Fibroblast of lung (primary cell): ENCODE results near the gene JAZF1. TPM values are rescaled to one million over a fixed set of nuclear protein-coding genes. Genes with fewer than 3 reads are reported as not detected.

Source experiments
- DNase-seq, 2 donors: peaks; one replicate each; pipeline versions ENCODE4 v3.0.0 to v3.0.0-alpha.2; 2010; ENCODE audit warnings: low read depth in 2 of 2
- H2AFZ ChIP-seq: 2 replicates; pipeline ENCODE4 v1.5.1; 2012; ENCODE audit warnings: low read length, control low read depth, inconsistent platforms
- H3K27ac ChIP-seq: 2 replicates; pipeline ENCODE4 v1.5.1; 2011; ENCODE audit warnings: low read length, control low read depth; ENCODE audit not compliant: insufficient read depth
- H3K27me3 ChIP-seq: 2 replicates; pipeline ENCODE4 v1.5.1; 2011; ENCODE audit warnings: mild to moderate bottlenecking, low read length; ENCODE audit not compliant: control insufficient read depth, insufficient read depth
- H3K36me3 ChIP-seq: 2 replicates; pipeline ENCODE4 v1.5.1; 2011; ENCODE audit warnings: low read length; ENCODE audit not compliant: control insufficient read depth, insufficient read depth
- H3K4me1 ChIP-seq: 2 replicates; pipeline ENCODE4 v1.5.1; 2011; ENCODE audit warnings: low read length; ENCODE audit not compliant: control insufficient read depth, insufficient read depth; ENCODE audit errors: extremely low read depth
- H3K4me2 ChIP-seq: 2 replicates; pipeline ENCODE4 v1.5.1; 2011; ENCODE audit warnings: low read length, control low read depth; ENCODE audit not compliant: insufficient read depth; ENCODE audit errors: extremely low read depth
- H3K4me3 ChIP-seq, 4 experiments: fragments of 200-600 bp in 1 of 4; sonication (generic) in 1 of 4; replicated peaks in 1 of 4; 2 replicates each; pipeline ENCODE4 v1.5.1; 2011 to 2016; ENCODE audit warnings: low read length in 4 of 4, low read depth in 3 of 4, mild to moderate bottlenecking in 3 of 4, control low read depth in 2 of 4, inconsistent platforms in 1 of 4, mixed read lengths in 1 of 4; ENCODE audit not compliant: insufficient read depth in 1 of 4; ENCODE audit errors: control extremely low read depth in 1 of 4
- H3K79me2 ChIP-seq: 2 replicates; pipeline ENCODE4 v1.5.1; 2012; ENCODE audit warnings: mild to moderate bottlenecking, low read length, inconsistent platforms; ENCODE audit not compliant: control insufficient read depth, insufficient read depth
- H3K9ac ChIP-seq: 2 replicates; pipeline ENCODE4 v1.5.1; 2011; ENCODE audit warnings: mild to moderate bottlenecking, low read length, control low read depth; ENCODE audit not compliant: insufficient read depth
- H3K9me3 ChIP-seq: 2 replicates; pipeline ENCODE4 v1.5.1; 2012; ENCODE audit warnings: low read depth, low read length; ENCODE audit not compliant: control insufficient read depth, insufficient read depth
- H4K20me1 ChIP-seq: 2 replicates; pipeline ENCODE4 v1.5.1; 2011; ENCODE audit warnings: low read length; ENCODE audit not compliant: control insufficient read depth, insufficient read depth; ENCODE audit errors: extremely low read depth
- EZH2 ChIP-seq: IDR thresholded peaks from 2 replicates; pipeline ENCODE4 v1.5.1; 2012; ENCODE audit warnings: low read length, control low read depth, mild to moderate bottlenecking; ENCODE audit errors: missing control alignments
- polyA plus RNA-seq, 2 donors: library from polyadenylated mRNA; depleted of rRNA in 1 of 2; stranded (reverse) in 1 of 2; unstranded in 1 of 2; fragments of >200 nt; gene quantifications; 2 replicates each; pipeline ENCODE4 v1.2.1, GENCODE V29; 2011 to 2012; ENCODE audit warnings: missing spikeins in 1 of 2
- total RNA-seq: library from RNA; depleted of rRNA; stranded (reverse); fragments of >200 nt; gene quantifications from 2 replicates; pipeline ENCODE4 v1.2.1, GENCODE V29; 2014
- TF ChIP-seq, protein P1 (sequence below), 2 donors: IDR thresholded peaks in 1 of 2; conservative IDR thresholded peaks in 1 of 2; 1 replicate in 1 of 2; 2 replicates in 1 of 2; pipeline ENCODE4 v1.5.1; 2011 to 2012; ENCODE audit warnings: low read length in 2 of 2, control low read depth in 1 of 2, inconsistent platforms in 1 of 2, low read depth in 1 of 2, mild to moderate bottlenecking in 1 of 2

The JAZF1 gene
- total and polyA plus RNA-seq, 2 donors (not counting 1 experiment from before 2014, with no cell fraction given), result 9.1 to 9.3 TPM

GRCh38 chr7:28149291-28150101 lies 31.1 kb downstream of the JAZF1 start:
- H3K4me3 ChIP-seq, result no peak overlapping the region
- H3K79me2 ChIP-seq, result no peaks in the 10 kb centered on the region
- H3K27ac ChIP-seq, result no peak overlapping the region
- H4K20me1 ChIP-seq, result no peaks in the 10 kb centered on the region
- H3K4me1 ChIP-seq, result no peaks in the 10 kb centered on the region
- TF ChIP-seq, protein P1, sequence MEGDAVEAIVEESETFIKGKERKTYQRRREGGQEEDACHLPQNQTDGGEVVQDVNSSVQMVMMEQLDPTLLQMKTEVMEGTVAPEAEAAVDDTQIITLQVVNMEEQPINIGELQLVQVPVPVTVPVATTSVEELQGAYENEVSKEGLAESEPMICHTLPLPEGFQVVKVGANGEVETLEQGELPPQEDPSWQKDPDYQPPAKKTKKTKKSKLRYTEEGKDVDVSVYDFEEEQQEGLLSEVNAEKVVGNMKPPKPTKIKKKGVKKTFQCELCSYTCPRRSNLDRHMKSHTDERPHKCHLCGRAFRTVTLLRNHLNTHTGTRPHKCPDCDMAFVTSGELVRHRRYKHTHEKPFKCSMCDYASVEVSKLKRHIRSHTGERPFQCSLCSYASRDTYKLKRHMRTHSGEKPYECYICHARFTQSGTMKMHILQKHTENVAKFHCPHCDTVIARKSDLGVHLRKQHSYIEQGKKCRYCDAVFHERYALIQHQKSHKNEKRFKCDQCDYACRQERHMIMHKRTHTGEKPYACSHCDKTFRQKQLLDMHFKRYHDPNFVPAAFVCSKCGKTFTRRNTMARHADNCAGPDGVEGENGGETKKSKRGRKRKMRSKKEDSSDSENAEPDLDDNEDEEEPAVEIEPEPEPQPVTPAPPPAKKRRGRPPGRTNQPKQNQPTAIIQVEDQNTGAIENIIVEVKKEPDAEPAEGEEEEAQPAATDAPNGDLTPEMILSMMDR (conservative IDR thresholded peaks at IDR 0.05 in 1 of 2, IDR thresholded peaks at IDR 0.05 in 1 of 2; ENCODE audit: low read depth in 1 of 2, low read length in 2 of 2), result no peak
- TF ChIP-seq EZH2, result no peak
- no peak overlapping the region for H3K9ac ChIP-seq
- no peak overlapping the region for H3K4me2 ChIP-seq
- no peak for DNase-seq
- H3K27me3 ChIP-seq, result no peaks in the 10 kb centered on the region
- no peaks in the 10 kb centered on the region for H3K9me3 ChIP-seq
- no peaks in the 10 kb centered on the region for H3K36me3 ChIP-seq
- no peak overlapping the region for H2AFZ ChIP-seq

- no peak overlapping the region for H3K4me3 ChIP-seq
- no peaks in the 10 kb centered on the region for H3K4me1 ChIP-seq
- no peaks in the 10 kb centered on the region for H3K9me3 ChIP-seq
- no peaks in the 10 kb centered on the region for H3K27me3 ChIP-seq
- H2AFZ ChIP-seq, result no peak overlapping the region
- TF ChIP-seq EZH2, result no peak
- TF ChIP-seq, protein P1 (conservative IDR thresholded peaks at IDR 0.05 in 1 of 2, IDR thresholded peaks at IDR 0.05 in 1 of 2; ENCODE audit: low read depth in 1 of 2, low read length in 2 of 2), result no peak
- H3K36me3 ChIP-seq, result no peaks in the 10 kb centered on the region
- DNase-seq, result no peak
- no peaks in the 10 kb centered on the region for H4K20me1 ChIP-seq
- H3K27ac ChIP-seq, result no peak overlapping the region
- H3K79me2 ChIP-seq, result no peaks in the 10 kb centered on the region
- H3K4me2 ChIP-seq, result no peak overlapping the region
- no peak overlapping the region for H3K9ac ChIP-seq
These were observed 34.7 kb downstream of the JAZF1 start for GRCh38 chr7:28145931-28146330.

GRCh38 chr7:28145090-28145626 lies 35.4 kb downstream of the JAZF1 start:
- no peak overlapping the region for H2AFZ ChIP-seq
- no peak for DNase-seq
- no peaks in the 10 kb centered on the region for H4K20me1 ChIP-seq
- H3K4me3 ChIP-seq, result no peak overlapping the region
- H3K9me3 ChIP-seq, result no peaks in the 10 kb centered on the region
- no peaks in the 10 kb centered on the region for H3K4me1 ChIP-seq
- no peaks in the 10 kb centered on the region for H3K36me3 ChIP-seq
- H3K4me2 ChIP-seq, result no peak overlapping the region
- no peak overlapping the region for H3K9ac ChIP-seq
- H3K27me3 ChIP-seq, result no peaks in the 10 kb centered on the region
- no peak overlapping the region for H3K27ac ChIP-seq
- H3K79me2 ChIP-seq, result no peaks in the 10 kb centered on the region
- TF ChIP-seq, protein P1 (conservative IDR thresholded peaks at IDR 0.05 in 1 of 2, IDR thresholded peaks at IDR 0.05 in 1 of 2; ENCODE audit: low read depth in 1 of 2, low read length in 2 of 2), result no peak
- no peak for TF ChIP-seq EZH2
